ENCODE data around the gene MAP6D1. TPM values are rescaled to one million over a fixed set of nuclear protein-coding genes. Genes with fewer than 3 reads are reported as not detected.
A peak's percentile ranks its signal among the peaks of the same experiment; 100 is the strongest.

The MAP6D1 gene
- total and polyA plus RNA-seq, 2 of the 4 experiments (the other 2 are of a cell fraction): 2.7 to 5.2 TPM

- 2% methylated on average over 30 of the region's 88 CpGs; no CpG with 5 or more reads in 1 of the 2 experiments for WGBS, 2 experiments (ENCODE audit: extremely low coverage in 2 of 2, insufficient read length in 1 of 2)
- ChIA-PET CTCF (interaction anchor here (0.7 to 1.9 kb wide), 5 partner anchors 10 to 833 kb away, joined by 3 to 5 read pairs (median 4); partner anchors contain the start of gene PARL), POLR2A (ENCODE audit: unreplicated experiment) (interaction anchor here (0.5 kb wide), 1 partner anchor 537 kb away, joined by 7 read pairs; no protein-coding TSS in a partner anchor)
- Histone ChIP-seq H3K9ac (ENCODE audit: low read depth, low read length) (peak overlapping the region; percentile 35), H3K4ac (ENCODE audit: low read depth, low read length) (peak overlapping the region; percentile 15; the same call in 1 of the 2 replicates), H3K9me1 (ENCODE audit: insufficient read depth, low read length) (no peaks in the 10 kb centered on the region), H4K20me1 (ENCODE audit: insufficient read depth, low read length) (peaks cover 10% of the 10 kb centered on the region), H2AK9ac (replicated peaks; ENCODE audit: low read depth, low read length, poor library complexity) (peak overlapping the region; percentile 82), H3K36me3 (ENCODE audit: control insufficient read depth, insufficient read depth, low read length) (peaks cover 13% of the 10 kb centered on the region), H3K9me3 (ENCODE audit: control insufficient read depth, insufficient read depth, low read length) (no peaks in the 10 kb centered on the region), H3K4me2 (ENCODE audit: low read depth, low read length) (peak overlapping the region; percentile 69), H4K8ac (ENCODE audit: low read depth in 2 of 2, low read length in 2 of 2) (peak overlapping the region in 1 of 2 experiments; percentile 42; a peak in 1 of 4 replicates), H3K23ac (ENCODE audit: low read depth, low read length) (no peak overlapping the region), H2BK20ac (ENCODE audit: low read depth, low read length) (no peak overlapping the region), H3K27ac (ENCODE audit: insufficient read depth, low read length) (no peak overlapping the region; the same call in 1 of the 2 replicates), H3K14ac (replicated peaks; ENCODE audit: low read depth, low read length) (no peak overlapping the region), H3K18ac (ENCODE audit: low read depth, low read length) (no peak overlapping the region), H2AFZ (replicated peaks; ENCODE audit: low read length, poor library complexity) (peak overlapping the region; percentile 89), H3K4me1 (ENCODE audit: control insufficient read depth, insufficient read depth, low read length) (no peaks in the 10 kb centered on the region), H3K4me3 (ENCODE audit: insufficient read depth, low read depth, low read length) (peak overlapping the region; percentile 68), H2AK5ac (ENCODE audit: low read depth, low read length) (peak overlapping the region; percentile 26; the same call in 1 of the 2 replicates), H4K91ac (ENCODE audit: insufficient read depth, low read depth, low read length) (no peak overlapping the region), H2BK5ac (ENCODE audit: low read depth, low read length, poor library complexity, severe bottlenecking) (no peak overlapping the region), H4K5ac (ENCODE audit: low read depth, low read length) (no peak overlapping the region), H3K56ac (ENCODE audit: extremely low read depth, insufficient read depth, low read length) (no peak overlapping the region), H2BK15ac (ENCODE audit: low read depth, low read length) (no peak overlapping the region), H3K79me1 (ENCODE audit: low read depth in 1 of 2, low read length in 2 of 2) (peaks cover 0 to 3% of the 10 kb centered on the region in 2 experiments; a peak in 1 of 4 replicates), H3K27me3 (ENCODE audit: control insufficient read depth, insufficient read depth, low read length) (no peaks in the 10 kb centered on the region), H2BK120ac (ENCODE audit: low read depth, low read length) (no peak overlapping the region)
- dilution Hi-C loops (cut with HindIII; ENCODE audit: low sequenced_read_pairs, unreplicated experiment) (no loop called here), intact Hi-C loops (cut with micrococcal nuclease) (loop anchor here (1.0 kb wide), 1 partner anchor 59 kb away; the partner anchor contains the start of gene PARL), in situ Hi-C loops (cut with MboI; ENCODE audit: low sequenced_read_pairs) (no loop called here)
- BruUV-seq (replicated peaks): no TSS peak
- ATAC-seq (ENCODE audit: low read depth): peak; percentile 61
- DNase-seq: no peak
- TF ChIP-seq SMC3 (IDR thresholded peaks at IDR 0.05; ENCODE audit: low read depth, low read length) (no peak), MXI1 (IDR thresholded peaks at IDR 0.05; ENCODE audit: borderline replicate concordance, low read depth, low read length) (0 out of 2 replicates have a peak, but pooled peaks have one; percentile 7), RFX5 (IDR thresholded peaks at IDR 0.05; ENCODE audit: low read depth, low read length) (no peak), CHD1 (IDR thresholded peaks at IDR 0.05; ENCODE audit: low read depth, low read length) (no peak)
Measured at GRCh38 chr3:183824761-183825455, 469 bp downstream of the MAP6D1 start.

Data from IMR-90 (cell line).